Transverse colon (tissue), 4 donors: ENCODE measurements around the gene LRRC7. TPM values are rescaled to one million over a fixed set of nuclear protein-coding genes. Genes with fewer than 3 reads are reported as not detected.

Experiments
- DNase-seq: peaks from one replicate; pipeline ENCODE4 v3.0.0-alpha.2; 2019
- H3K27ac ChIP-seq, 4 donors: fragments of 200-600 bp; sonication (generic); 2 replicates each; pipeline ENCODE4 v1.5.1; 2016 to 2018; ENCODE audit warnings: inconsistent platforms in 4 of 4
- H3K27me3 ChIP-seq: fragments of 200-600 bp; sonication (generic); 2 replicates; pipeline ENCODE4 v1.5.1; 2017; ENCODE audit warnings: inconsistent platforms
- H3K36me3 ChIP-seq, 4 donors: fragments of 200-600 bp; sonication (generic); 2 replicates each; pipeline ENCODE4 v1.5.1; 2017 to 2019; ENCODE audit warnings: inconsistent platforms in 4 of 4
- H3K4me1 ChIP-seq, 4 donors: fragments of 200-600 bp; sonication (generic); 2 replicates each; pipeline ENCODE4 v1.5.1; 2017 to 2020; ENCODE audit warnings: inconsistent platforms in 4 of 4
- H3K4me3 ChIP-seq, 4 donors: fragments of 200-600 bp; sonication (generic); 1 replicate in 1 of 4; 2 replicates in 3 of 4; pipeline versions ENCODE4 v1.5.1 to v1.6.1; 2017 to 2019; ENCODE audit warnings: inconsistent platforms in 4 of 4
- H3K9me3 ChIP-seq, 2 donors: fragments of 200-600 bp; sonication (generic); 2 replicates each; pipeline ENCODE4 v1.5.1; 2017 to 2019; ENCODE audit warnings: inconsistent platforms in 2 of 2
- CTCF ChIP-seq, 5 experiments: fragments of 200-600 bp in 3 of 5; fragments of 450-650 bp in 2 of 5; sonication (generic) in 3 of 5; IDR thresholded peaks; 1 replicate in 2 of 5; 2 replicates in 3 of 5; pipeline ENCODE4 v1.5.1; 2016 to 2017; ENCODE audit warnings: antibody characterized with exemption in 5 of 5, inconsistent platforms in 3 of 5, mild to moderate bottlenecking in 2 of 5, moderate library complexity in 1 of 5
- EP300 ChIP-seq: sonication (generic); formaldehyde crosslinking; IDR thresholded peaks from one replicate; pipeline ENCODE4 v1.6.1; 2017; ENCODE audit warnings: antibody characterized with exemption, low read depth
- POLR2A ChIP-seq: fragments of 450-650 bp; IDR thresholded peaks from one replicate; pipeline ENCODE4 v1.6.1; 2016; ENCODE audit warnings: antibody characterized with exemption, mild to moderate bottlenecking, moderate library complexity
- POLR2AphosphoS5 ChIP-seq, 3 donors: sonication (generic); formaldehyde crosslinking; IDR thresholded peaks; one replicate each; pipeline ENCODE4 v1.6.1; 2016; ENCODE audit warnings: antibody characterized with exemption in 3 of 3
- WGBS, 2 donors: methylation state at CpG; one replicate each; pipeline ENCODE4 v1.1.5; 2018; ENCODE audit warnings: low coverage in 1 of 2; 5-methylcytosine and 5-hydroxymethylcytosine counted together
- in situ Hi-C, 4 donors: fragments of 200-750 bp; cut with MboI; loops; one replicate each; pipeline versions ENCODE4 v1.15.0 to v1.15.1; 2017; ENCODE audit warnings: low sequenced_read_pairs in 3 of 4, low pct_ligation_motif_present in 1 of 4, low pct_unique_long_range_greater_than_20kb in 1 of 4
- intact Hi-C: fragments of 100-400 bp; cut with DNase I; formaldehyde crosslinking; loops from one replicate; pipeline ENCODE4 v1.15.1; 2023; ENCODE audit warnings: low total_unique reads
- total RNA-seq, 4 donors: library from RNA; depleted of rRNA; stranded (reverse); fragments of >200 nt; gene quantifications; one replicate each; pipeline ENCODE4 v1.1.0, GENCODE V29; 2016

Gene LRRC7
- total RNA-seq, 4 donors from 2014 or later = 0.32 to 1.1 TPM; not detected in 2

DNA sequence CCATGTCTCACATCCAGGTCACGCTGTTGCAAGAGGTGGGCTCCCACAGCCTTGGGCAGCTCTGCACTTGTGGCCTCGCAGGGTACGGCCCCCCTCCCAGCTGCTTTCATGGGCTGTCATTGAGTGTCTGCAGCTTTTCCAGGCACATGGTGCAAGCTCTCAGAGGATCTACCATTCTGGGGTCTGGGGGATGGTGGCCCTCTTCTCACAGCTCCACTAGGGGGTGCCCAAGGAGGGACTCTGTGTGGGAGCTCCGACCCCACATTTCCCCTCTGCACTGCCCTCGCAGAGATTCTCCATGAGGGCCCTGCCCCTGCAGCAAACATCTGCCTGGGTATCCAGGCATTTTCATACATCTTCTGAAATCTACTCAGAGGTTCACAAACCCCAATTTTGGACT lies 219.4 kb downstream of the LRRC7 start:
- Histone ChIP-seq H3K27me3 (no peaks in the 10 kb centered on the region), H3K9me3 (no peaks in the 10 kb centered on the region), H3K27ac (no peak overlapping the region), H3K4me1 (no peaks in the 10 kb centered on the region), H3K4me3 (no peak overlapping the region), H3K36me3 (no peaks in the 10 kb centered on the region)
- in situ Hi-C loops = no loop called here
- no peak for TF ChIP-seq EP300
- no peak for TF ChIP-seq POLR2AphosphoS5 (IDR thresholded peaks at IDR 0.05)
- no peak for DNase-seq
- WGBS, 2 donors = 72% methylated on average over 5 of the region's 5 CpGs; no CpG with 5 or more reads in 1 of the 2 donors
- intact Hi-C loops = no loop called here

DNA sequence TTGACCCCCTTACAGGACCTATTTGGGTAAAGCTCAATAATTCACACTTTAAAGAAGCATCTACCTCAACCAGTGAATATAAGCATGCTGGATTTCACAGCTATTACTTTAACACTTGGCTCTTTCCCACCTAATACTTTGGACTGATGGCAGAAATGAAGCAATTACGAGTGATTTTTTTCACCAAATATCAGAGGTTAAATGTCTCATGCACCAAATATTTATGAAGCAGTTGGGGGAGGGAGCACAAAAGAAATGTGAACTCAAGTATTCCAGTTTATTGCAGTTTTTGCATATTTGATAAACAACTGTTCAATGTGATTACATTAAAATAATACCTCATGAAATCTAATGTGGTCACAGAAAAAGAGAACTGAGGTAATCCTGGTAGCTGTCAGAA lies 223.6 kb downstream of the LRRC7 start:
- intact Hi-C loops = no loop called here
- no peaks in the 10 kb centered on the region for H3K9me3 ChIP-seq
- no peak for DNase-seq
- no peak overlapping the region for H3K27ac ChIP-seq
- WGBS, 2 donors = 46 to 67% methylated on average over 1 of the region's 1 CpG
- in situ Hi-C loops = no loop called here
- no peaks in the 10 kb centered on the region for H3K27me3 ChIP-seq
- no peaks in the 10 kb centered on the region for H3K4me1 ChIP-seq
- TF ChIP-seq EP300 (no peak), POLR2AphosphoS5 (IDR thresholded peaks at IDR 0.05) (no peak), CTCF (IDR thresholded peaks at IDR 0.05) (no peak), POLR2A (no peak)
- no peak overlapping the region for H3K4me3 ChIP-seq
- no peaks in the 10 kb centered on the region for H3K36me3 ChIP-seq

- Histone ChIP-seq H3K4me3 (no peak overlapping the region), H3K9me3 (no peaks in the 10 kb centered on the region), H3K36me3 (no peaks in the 10 kb centered on the region), H3K4me1 (no peaks in the 10 kb centered on the region), H3K27me3 (no peaks in the 10 kb centered on the region), H3K27ac (no peak overlapping the region)
- TF ChIP-seq EP300 (no peak), POLR2AphosphoS5 (IDR thresholded peaks at IDR 0.05) (no peak), POLR2A (no peak), CTCF (IDR thresholded peaks at IDR 0.05) (no peak)
- intact Hi-C loops = no loop called here
- in situ Hi-C loops = no loop called here
- WGBS, 2 donors = 77 to 78% methylated on average over 6 to 7 of the region's 7 CpGs
- no peak for DNase-seq
Measured at GRCh38 chr1:69794831-69795230, 227.1 kb downstream of the LRRC7 start.

GRCh38 chr1:69814926-69815325 lies 247.2 kb downstream of the LRRC7 start:
- 39 to 40% methylated on average over 2 of the region's 2 CpGs for WGBS, 2 donors
- TF ChIP-seq POLR2A (no peak), EP300 (no peak), POLR2AphosphoS5 (IDR thresholded peaks at IDR 0.05) (no peak), CTCF (IDR thresholded peaks at IDR 0.05) (no peak)

DNA sequence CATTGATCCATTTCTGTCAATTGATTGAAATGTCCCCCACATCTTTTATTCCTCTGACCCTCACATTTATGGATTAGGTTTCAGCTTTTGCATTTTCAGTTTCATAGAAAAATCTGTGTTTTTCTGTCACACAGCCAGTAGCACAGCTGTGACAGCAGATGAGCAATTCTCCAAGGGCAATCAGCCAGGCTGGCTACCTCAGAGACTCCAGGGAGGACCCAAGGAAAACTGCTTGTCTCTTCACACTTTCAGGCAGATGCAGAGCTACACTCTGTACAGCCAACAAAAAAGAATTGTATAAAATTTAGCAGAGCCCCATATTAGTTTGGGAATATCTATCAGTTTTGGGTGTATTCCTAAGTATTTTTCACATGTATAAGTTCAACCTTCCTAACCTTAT lies 257.2 kb downstream of the LRRC7 start:
- Histone ChIP-seq H3K4me3 (no peak overlapping the region), H3K27me3 (no peaks in the 10 kb centered on the region), H3K27ac (no peak overlapping the region), H3K9me3 (no peaks in the 10 kb centered on the region), H3K36me3 (no peaks in the 10 kb centered on the region), H3K4me1 (no peaks in the 10 kb centered on the region)
- in situ Hi-C loops = no loop called here
- DNase-seq = no peak
- TF ChIP-seq CTCF (IDR thresholded peaks at IDR 0.05) (no peak), EP300 (no peak), POLR2AphosphoS5 (IDR thresholded peaks at IDR 0.05) (no peak), POLR2A (no peak)
- intact Hi-C loops = no loop called here

More at GRCh38 chr1:69814926-69815325, 247.2 kb downstream of the LRRC7 start:
- in situ Hi-C loops (no loop called here), intact Hi-C loops (no loop called here)
- DNase-seq = no peak
- no peak overlapping the region for H3K4me3 ChIP-seq
- no peaks in the 10 kb centered on the region for H3K27me3 ChIP-seq
- no peaks in the 10 kb centered on the region for H3K9me3 ChIP-seq
- H3K4me1 ChIP-seq = no peaks in the 10 kb centered on the region
- no peak overlapping the region for H3K27ac ChIP-seq
- no peaks in the 10 kb centered on the region for H3K36me3 ChIP-seq
